ENCODE data around the gene TMEM179B. TPM values are rescaled to one million over a fixed set of nuclear protein-coding genes. Genes with fewer than 3 reads are reported as not detected.

The TMEM179B gene
- total and polyA plus RNA-seq, 2 of the 13 experiments (the other 11 are each of a cell fraction or from before 2014, with no cell fraction given): 24.8 to 25.7 TPM

- TF ChIP-seq TFDP2 (CRISPR knock-in tag; IDR thresholded peaks at IDR 0.05): peak; percentile 61; the same call in 1 of the 2 replicates
- no peak for TF ChIP-seq PBX3 (CRISPR knock-in tag; IDR thresholded peaks at IDR 0.05; ENCODE audit: borderline replicate concordance)
- peak; percentile 94 for TF ChIP-seq NRL (CRISPR knock-in tag; IDR thresholded peaks at IDR 0.05; ENCODE audit: borderline replicate concordance)
- TF ChIP-seq ATM (IDR thresholded peaks at IDR 0.05; ENCODE audit: borderline replicate concordance): no peak
- TF ChIP-seq HHEX (CRISPR knock-in tag; IDR thresholded peaks at IDR 0.05): no peak
- peak; percentile 97 for TF ChIP-seq YY1 (IDR thresholded peaks at IDR 0.05; ENCODE audit: insufficient read depth, insufficient replicate concordance, low read depth, low read length)
- no peak for TF ChIP-seq CREB3 (CRISPR knock-in tag; IDR thresholded peaks at IDR 0.05)
- no peak for TF ChIP-seq ZSCAN20 (CRISPR knock-in tag; IDR thresholded peaks at IDR 0.05; ENCODE audit: borderline replicate concordance)
- no peak for TF ChIP-seq HNF4G (IDR thresholded peaks at IDR 0.05; ENCODE audit: borderline replicate concordance, low read depth, low read length)
- TF ChIP-seq HNF4G (CRISPR knock-in tag; IDR thresholded peaks at IDR 0.05; ENCODE audit: borderline replicate concordance, low read depth): 0 out of 2 replicates have a peak, but pooled peaks have one; percentile 69
- TF ChIP-seq ZNF850 (CRISPR knock-in tag; conservative IDR thresholded peaks at IDR 0.05): no peak
- peak; percentile 75 for TF ChIP-seq CBFB (CRISPR knock-in tag; IDR thresholded peaks at IDR 0.05)
- TF ChIP-seq NFAT5 (CRISPR knock-in tag; IDR thresholded peaks at IDR 0.05): 0 out of 2 replicates have a peak, but pooled peaks have one; percentile 75
- TF ChIP-seq ZNF253 (CRISPR knock-in tag; IDR thresholded peaks at IDR 0.05; ENCODE audit: borderline replicate concordance): no peak
- TF ChIP-seq SIN3B (IDR thresholded peaks at IDR 0.05; ENCODE audit: low read length): peak; percentile 97
- TF ChIP-seq DRAP1 (CRISPR knock-in tag; IDR thresholded peaks at IDR 0.05): peak; percentile 75
Observed at GRCh38 chr11:62839050-62839945, 52.1 kb downstream of the TMEM179B start, which contains the start of gene WDR74 (continued).
